H9 (cell line): Measurements from ENCODE around the gene NAPSA. TPM values are rescaled to one million over a fixed set of nuclear protein-coding genes. Genes with fewer than 3 reads are reported as not detected.

Experiments
- DNase-seq: peaks from one replicate; pipeline ENCODE4 v3.0.0-alpha.2; 2017
- H2AFZ ChIP-seq: one replicate; pipeline ENCODE4 v1.6.1; 2013; ENCODE audit warnings: mild to moderate bottlenecking, low read length, control low read depth, moderate library complexity
- H2AK5ac ChIP-seq: 2 replicates; pipeline ENCODE4 v1.6.1; 2013; ENCODE audit warnings: low read length, control low read depth, mixed read lengths; ENCODE audit not compliant: insufficient read length
- H2BK120ac ChIP-seq: one replicate; pipeline ENCODE4 v1.6.1; 2013; ENCODE audit warnings: low read depth, mild to moderate bottlenecking, low read length, control low read depth, inconsistent platforms; ENCODE audit not compliant: poor library complexity, severe bottlenecking
- H2BK12ac ChIP-seq: 2 replicates; pipeline ENCODE4 v1.6.1; 2013; ENCODE audit warnings: low read length, control low read depth, mixed read lengths, low read depth; ENCODE audit not compliant: insufficient read length
- H2BK15ac ChIP-seq: 2 replicates; pipeline ENCODE4 v1.6.1; 2013; ENCODE audit warnings: low read depth, low read length, control low read depth
- H2BK20ac ChIP-seq: one replicate; pipeline ENCODE4 v1.6.1; 2013; ENCODE audit warnings: low read depth, mild to moderate bottlenecking, low read length, control low read depth, inconsistent platforms; ENCODE audit not compliant: poor library complexity, severe bottlenecking
- H2BK5ac ChIP-seq: 2 replicates; pipeline ENCODE4 v1.6.1; 2013; ENCODE audit warnings: low read length, control low read depth, mixed read lengths; ENCODE audit not compliant: insufficient read length
- H3K14ac ChIP-seq: 2 replicates; pipeline ENCODE4 v1.6.1; 2013; ENCODE audit warnings: low read length, control low read depth; ENCODE audit not compliant: insufficient read depth
- H3K18ac ChIP-seq: 2 replicates; pipeline ENCODE4 v1.6.1; 2013; ENCODE audit warnings: low read depth, mild to moderate bottlenecking, mixed read lengths, low read length, control low read depth; ENCODE audit not compliant: insufficient read length
- H3K23ac ChIP-seq: 2 replicates; pipeline ENCODE4 v1.6.1; 2013; ENCODE audit warnings: low read length, control low read depth, mixed read lengths, low read depth; ENCODE audit not compliant: insufficient read length
- H3K23me2 ChIP-seq: 2 replicates; pipeline ENCODE4 v1.6.1; 2013; ENCODE audit warnings: low read depth, mild to moderate bottlenecking, mixed read lengths, low read length, control low read depth; ENCODE audit not compliant: insufficient read length, poor library complexity, severe bottlenecking
- H3K27ac ChIP-seq: 2 replicates; pipeline ENCODE4 v1.5.1; 2013; ENCODE audit warnings: low read length, control low read depth, mixed read lengths, low read depth; ENCODE audit not compliant: insufficient read length
- H3K27me3 ChIP-seq: 2 replicates; pipeline ENCODE4 v1.6.1; 2013; ENCODE audit warnings: low read length, control low read depth, inconsistent platforms; ENCODE audit not compliant: insufficient read depth
- H3K4ac ChIP-seq: 2 replicates; pipeline ENCODE4 v1.6.1; 2013; ENCODE audit warnings: low read depth, mild to moderate bottlenecking, control low read depth, inconsistent platforms, low read length, moderate library complexity
- H3K4me1 ChIP-seq: 2 replicates; pipeline ENCODE4 v1.6.1; 2013; ENCODE audit warnings: low read length, control low read depth, inconsistent platforms; ENCODE audit not compliant: insufficient read depth
- H3K4me2 ChIP-seq: 2 replicates; pipeline ENCODE4 v1.6.1; 2013; ENCODE audit warnings: low read length, control low read depth, mixed read lengths; ENCODE audit not compliant: insufficient read length, insufficient read depth
- H3K56ac ChIP-seq: 2 replicates; pipeline ENCODE4 v1.6.1; 2013; ENCODE audit warnings: low read depth, mild to moderate bottlenecking, mixed read lengths, low read length, control low read depth; ENCODE audit not compliant: insufficient read length
- H3K79me1 ChIP-seq: 2 replicates; pipeline ENCODE4 v1.6.1; 2013; ENCODE audit warnings: low read depth, mild to moderate bottlenecking, moderate library complexity, low read length, control low read depth, inconsistent platforms; ENCODE audit not compliant: insufficient read depth, poor library complexity, severe bottlenecking
- H3K79me2 ChIP-seq: 2 replicates; pipeline ENCODE4 v1.6.1; 2013; ENCODE audit warnings: low read length, control low read depth, inconsistent platforms; ENCODE audit not compliant: insufficient read depth
- H3K9ac ChIP-seq: 2 replicates; pipeline ENCODE4 v1.6.1; 2013; ENCODE audit warnings: low read length, control low read depth, mixed read lengths; ENCODE audit not compliant: insufficient read length; ENCODE audit errors: extremely low read depth
- H3K9me3 ChIP-seq: one replicate; pipeline ENCODE4 v1.6.1; 2013; ENCODE audit warnings: low read depth, low read length, inconsistent platforms; ENCODE audit not compliant: control insufficient read depth
- H3T11ph ChIP-seq: one replicate; pipeline ENCODE4 v1.6.1; 2013; ENCODE audit warnings: mild to moderate bottlenecking, low read length, control low read depth, inconsistent platforms
- H4K20me1 ChIP-seq: one replicate; pipeline ENCODE4 v1.6.1; 2013; ENCODE audit not compliant: control insufficient read depth, insufficient read length, insufficient read depth
- H4K5ac ChIP-seq: 2 replicates; pipeline ENCODE4 v1.6.1; 2013; ENCODE audit warnings: low read depth, mild to moderate bottlenecking, mixed read lengths, low read length, control low read depth; ENCODE audit not compliant: insufficient read length
- H4K8ac ChIP-seq: replicated peaks from 2 replicates; pipeline ENCODE4 v1.6.1; 2013; ENCODE audit warnings: low read length, control low read depth, mixed read lengths, low read depth; ENCODE audit not compliant: insufficient read length
- H4K91ac ChIP-seq: 2 replicates; pipeline ENCODE4 v1.6.1; 2013; ENCODE audit warnings: low read depth, mild to moderate bottlenecking, moderate library complexity, mixed read lengths, low read length, control low read depth; ENCODE audit not compliant: insufficient read length
- H3K27ac Mint-ChIP-seq, 3 experiments: 2 replicates in 2 of 3; 3 replicates in 1 of 3; pipeline ENCODE4 v1.8.0; 2020 to 2021; ENCODE audit warnings: mixed read lengths in 3 of 3, mild to moderate bottlenecking in 1 of 3, moderate library complexity in 1 of 3
- H3K27me3 Mint-ChIP-seq: 2 replicates; pipeline ENCODE4 v1.8.0; 2021; ENCODE audit warnings: low read depth, mild to moderate bottlenecking, moderate library complexity, mixed read lengths
- H3K36me3 Mint-ChIP-seq, 3 experiments: 2 replicates in 2 of 3; 3 replicates in 1 of 3; pipeline ENCODE4 v1.8.0; 2020 to 2021; ENCODE audit warnings: low read depth in 3 of 3, mixed read lengths in 3 of 3; ENCODE audit not compliant: insufficient read depth in 1 of 3
- H3K4me1 Mint-ChIP-seq, 2 experiments: 2 replicates each; pipeline ENCODE4 v1.8.0; 2020; ENCODE audit warnings: mixed read lengths in 2 of 2
- H3K4me3 Mint-ChIP-seq, 2 experiments: 2 replicates in 1 of 2; 3 replicates in 1 of 2; pipeline ENCODE4 v1.8.0; 2020 to 2021; ENCODE audit warnings: mild to moderate bottlenecking in 2 of 2, mixed read lengths in 2 of 2, moderate library complexity in 1 of 2
- H3K9me3 Mint-ChIP-seq, 2 experiments: 2 replicates in 1 of 2; 3 replicates in 1 of 2; pipeline ENCODE4 v1.8.0; 2020; ENCODE audit warnings: mild to moderate bottlenecking in 2 of 2, mixed read lengths in 2 of 2, moderate library complexity in 1 of 2
- WGBS: extraction: QIAGEN DNeasy Blood & Tissue Kit; methylation state at CpG from one replicate; pipeline ENCODE4 v1.1.7; 2013; ENCODE audit warnings: missing lambda C conversion rate, low lambda C conversion rate, mixed read lengths; ENCODE audit not compliant: insufficient read length; ENCODE audit errors: extremely low coverage; 5-methylcytosine and 5-hydroxymethylcytosine counted together
- total RNA-seq: library from RNA; stranded (reverse); gene quantifications from 2 replicates; pipeline ENCODE4 v1.2.1, GENCODE V29; 2021
- TF ChIP-seq, protein P1 (sequence below): fragments of 200-600 bp; sonication (generic); conservative IDR thresholded peaks from 3 replicates; pipeline ENCODE4 v1.8.0; 2021; ENCODE audit warnings: antibody characterized with exemption, mild to moderate bottlenecking

Gene NAPSA
- total RNA-seq, 1 experiment from 2014 or later, result 0.44 TPM

DNA sequence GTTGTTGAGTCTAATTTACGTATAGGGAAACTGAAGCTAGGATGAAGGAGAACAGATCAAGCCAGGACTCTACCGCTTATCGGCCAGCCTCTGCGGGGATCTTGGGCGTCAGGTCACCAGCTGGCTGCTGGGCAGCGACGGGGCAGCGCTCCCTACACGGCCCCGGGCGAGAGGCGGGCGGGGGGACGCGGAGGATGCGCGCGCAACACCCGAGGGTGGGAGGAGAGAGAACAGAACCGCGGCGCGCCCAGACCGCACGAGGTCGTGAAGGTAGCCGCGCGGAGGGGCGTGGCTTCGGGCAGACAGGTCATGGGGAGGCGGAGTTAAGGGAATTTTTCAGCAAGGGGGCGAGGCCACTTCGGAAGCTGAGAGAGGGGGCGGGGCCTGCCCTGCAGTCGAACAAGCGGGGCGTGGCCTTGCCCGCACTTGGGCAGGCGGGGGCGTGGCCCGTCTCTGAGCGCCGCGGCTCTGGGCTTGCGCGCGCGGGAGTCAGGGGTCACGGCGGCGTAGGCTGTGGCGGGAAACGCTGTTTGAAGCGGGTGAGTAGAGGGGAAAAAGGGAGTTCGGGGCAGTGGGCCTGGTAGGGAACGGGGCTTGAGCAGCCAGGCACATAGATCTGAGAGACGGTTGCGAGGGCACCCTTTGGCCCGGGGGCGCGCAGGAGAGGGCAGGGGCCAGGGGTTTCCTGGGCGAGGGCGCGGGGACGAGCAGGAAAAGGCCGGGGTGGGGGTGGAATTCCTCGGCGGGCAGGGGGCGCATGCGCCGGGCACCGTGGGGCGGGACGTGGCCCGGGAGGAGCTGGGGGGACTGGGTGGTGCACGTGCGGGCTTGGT lies 18.6 kb upstream of the NAPSA start, which contains the start of gene POLD1:
POLD1 (plus strand) TSS at position 496 of the 833 bp plus-strand sequence. CDS start 14,505 bp downstream, outside the sequence.
- no peak within 1 kb of the TSS for H2BK120ac ChIP-seq
- peaks cover 8% of the 10 kb centered on the region for H3K79me1 ChIP-seq
- Mint-ChIP-seq H3K27me3 (no peaks in the 10 kb centered on the region; the same call in 1 of the 2 replicates), H3K4me3 (peak within 1 kb of the TSS; percentile 94), H3K9me3 (no peaks in the 10 kb centered on the region; a peak in 2 of 5 replicates), H3K4me1 (peaks cover 15 to 17% of the 10 kb centered on the region in 2 experiments), H3K36me3 (peaks cover 42 to 62% (median 52%) of the 10 kb centered on the region in 3 experiments), H3K27ac (peak within 1 kb of the TSS; percentile 96 to 99 (median 99))
- peak within 1 kb of the TSS; percentile 96 for H3K14ac ChIP-seq
- H2BK12ac ChIP-seq, result no peak within 1 kb of the TSS
- no peaks in the 10 kb centered on the region for H3K27me3 ChIP-seq
- H3K9me3 ChIP-seq, result no peaks in the 10 kb centered on the region
- no peak within 1 kb of the TSS for H3K4ac ChIP-seq
- no peak within 1 kb of the TSS for H2BK20ac ChIP-seq
- DNase-seq, result peak; percentile 98
- H3K23me2 ChIP-seq, result peaks cover 14% of the 10 kb centered on the region
- H2BK5ac ChIP-seq, result no peak within 1 kb of the TSS
- H4K91ac ChIP-seq, result no peak within 1 kb of the TSS
- no peak within 1 kb of the TSS for H3K56ac ChIP-seq
- TF ChIP-seq, protein P1, sequence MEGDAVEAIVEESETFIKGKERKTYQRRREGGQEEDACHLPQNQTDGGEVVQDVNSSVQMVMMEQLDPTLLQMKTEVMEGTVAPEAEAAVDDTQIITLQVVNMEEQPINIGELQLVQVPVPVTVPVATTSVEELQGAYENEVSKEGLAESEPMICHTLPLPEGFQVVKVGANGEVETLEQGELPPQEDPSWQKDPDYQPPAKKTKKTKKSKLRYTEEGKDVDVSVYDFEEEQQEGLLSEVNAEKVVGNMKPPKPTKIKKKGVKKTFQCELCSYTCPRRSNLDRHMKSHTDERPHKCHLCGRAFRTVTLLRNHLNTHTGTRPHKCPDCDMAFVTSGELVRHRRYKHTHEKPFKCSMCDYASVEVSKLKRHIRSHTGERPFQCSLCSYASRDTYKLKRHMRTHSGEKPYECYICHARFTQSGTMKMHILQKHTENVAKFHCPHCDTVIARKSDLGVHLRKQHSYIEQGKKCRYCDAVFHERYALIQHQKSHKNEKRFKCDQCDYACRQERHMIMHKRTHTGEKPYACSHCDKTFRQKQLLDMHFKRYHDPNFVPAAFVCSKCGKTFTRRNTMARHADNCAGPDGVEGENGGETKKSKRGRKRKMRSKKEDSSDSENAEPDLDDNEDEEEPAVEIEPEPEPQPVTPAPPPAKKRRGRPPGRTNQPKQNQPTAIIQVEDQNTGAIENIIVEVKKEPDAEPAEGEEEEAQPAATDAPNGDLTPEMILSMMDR, result no peak
- peak within 1 kb of the TSS; percentile 86 for H3K9ac ChIP-seq
- H3K23ac ChIP-seq, result no peak within 1 kb of the TSS
- no peak within 1 kb of the TSS for H3T11ph ChIP-seq
- H3K79me2 ChIP-seq, result peaks cover 12% of the 10 kb centered on the region; the same call in 1 of the 2 replicates
- WGBS, result no CpG with 5 or more reads among the region's 78 CpGs
- H3K4me1 ChIP-seq, result no peaks in the 10 kb centered on the region
- H3K27ac ChIP-seq, result no peak within 1 kb of the TSS
- peak within 1 kb of the TSS; percentile 95 for H3K18ac ChIP-seq
- peak within 1 kb of the TSS; percentile 99 for H3K4me2 ChIP-seq
- H2BK15ac ChIP-seq, result no peak within 1 kb of the TSS
- no peaks in the 10 kb centered on the region for H4K20me1 ChIP-seq
- no peak within 1 kb of the TSS for H2AFZ ChIP-seq
- H2AK5ac ChIP-seq, result no peak within 1 kb of the TSS
- no peak within 1 kb of the TSS for H4K8ac ChIP-seq
- H4K5ac ChIP-seq, result no peak within 1 kb of the TSS
